Osteocyte (in vitro differentiated cells): ENCODE data around the gene ZNF674. TPM values are rescaled to one million over a fixed set of nuclear protein-coding genes. Genes with fewer than 3 reads are reported as not detected.

ENCODE experiments used
- DNase-seq: peaks from one replicate; pipeline ENCODE4 v3.0.0; 2021; ENCODE audit warnings: mixed read lengths; ENCODE audit not compliant: unreplicated experiment; ENCODE audit errors: extremely low spot score
- H3K27ac Mint-ChIP-seq: one replicate; pipeline ENCODE4 v1.8.0; 2021; ENCODE audit warnings: mild to moderate bottlenecking, mixed read lengths; ENCODE audit not compliant: unreplicated experiment
- H3K27me3 Mint-ChIP-seq: one replicate; pipeline ENCODE4 v1.8.0; 2021; ENCODE audit warnings: mixed read lengths; ENCODE audit not compliant: unreplicated experiment
- H3K36me3 Mint-ChIP-seq: one replicate; pipeline ENCODE4 v1.8.0; 2021; ENCODE audit warnings: mixed read lengths; ENCODE audit not compliant: unreplicated experiment
- H3K4me1 Mint-ChIP-seq: one replicate; pipeline ENCODE4 v1.8.0; 2021; ENCODE audit warnings: mixed read lengths; ENCODE audit not compliant: unreplicated experiment
- H3K4me3 Mint-ChIP-seq: one replicate; pipeline ENCODE4 v1.8.0; 2021; ENCODE audit warnings: mild to moderate bottlenecking, moderate library complexity, mixed read lengths; ENCODE audit not compliant: unreplicated experiment
- H3K9me3 Mint-ChIP-seq: one replicate; pipeline ENCODE4 v1.8.0; 2021; ENCODE audit warnings: mixed read lengths; ENCODE audit not compliant: unreplicated experiment
- CTCF ChIP-seq: fragments of 200-600 bp; sonication (generic); IDR thresholded peaks from 2 replicates; pipeline ENCODE4 v1.5.0; 2021; ENCODE audit warnings: antibody characterized with exemption, mild to moderate bottlenecking, moderate library complexity
- total RNA-seq: library from RNA; stranded (reverse); gene quantifications from 2 replicates; pipeline ENCODE4 v1.2.1, GENCODE V29; 2021

ZNF674 gene
- total RNA-seq, 1 donor from 2014 or later = 8.8 TPM

- H3K4me3 Mint-ChIP-seq = peak overlapping the region; percentile 42
Observed at GRCh38 chrX:46587158-46587557, 41.9 kb upstream of the ZNF674 start.

DNA sequence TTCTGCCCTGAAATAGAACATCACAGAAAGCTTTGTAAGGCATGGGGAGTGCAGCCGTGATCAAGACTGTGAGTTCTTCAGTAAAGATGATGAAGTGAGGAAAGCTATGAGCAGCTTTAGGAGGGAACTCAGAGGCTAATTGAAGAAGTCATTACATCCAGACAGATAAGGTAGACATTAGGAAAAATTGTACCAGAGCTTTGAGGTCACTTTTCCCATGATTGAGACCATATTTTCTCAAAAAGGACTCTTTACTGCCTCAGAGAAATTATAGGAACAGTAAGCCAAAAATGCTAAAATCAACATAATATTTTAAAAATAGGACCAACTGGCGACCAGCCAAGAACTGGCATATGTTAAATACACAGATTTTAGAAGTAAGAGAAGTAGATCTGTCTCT is 39.5 kb upstream of the ZNF674 start:
- H3K9me3 Mint-ChIP-seq = no peaks in the 10 kb centered on the region
- H3K27me3 Mint-ChIP-seq = no peaks in the 10 kb centered on the region
- H3K36me3 Mint-ChIP-seq = no peaks in the 10 kb centered on the region
- peaks cover 76% of the 10 kb centered on the region for H3K4me1 Mint-ChIP-seq
- no peak for DNase-seq
- H3K4me3 Mint-ChIP-seq = no peak overlapping the region
- peak overlapping the region; percentile 84 for H3K27ac Mint-ChIP-seq
- TF ChIP-seq CTCF = no peak

More at GRCh38 chrX:46587158-46587557, 41.9 kb upstream of the ZNF674 start:
- no peaks in the 10 kb centered on the region for H3K27me3 Mint-ChIP-seq
- peak overlapping the region; percentile 74 for H3K27ac Mint-ChIP-seq
- DNase-seq = no peak
- peaks cover 2% of the 10 kb centered on the region for H3K36me3 Mint-ChIP-seq
- TF ChIP-seq CTCF = no peak
- no peaks in the 10 kb centered on the region for H3K9me3 Mint-ChIP-seq
- H3K4me1 Mint-ChIP-seq = peaks cover 70% of the 10 kb centered on the region

DNA sequence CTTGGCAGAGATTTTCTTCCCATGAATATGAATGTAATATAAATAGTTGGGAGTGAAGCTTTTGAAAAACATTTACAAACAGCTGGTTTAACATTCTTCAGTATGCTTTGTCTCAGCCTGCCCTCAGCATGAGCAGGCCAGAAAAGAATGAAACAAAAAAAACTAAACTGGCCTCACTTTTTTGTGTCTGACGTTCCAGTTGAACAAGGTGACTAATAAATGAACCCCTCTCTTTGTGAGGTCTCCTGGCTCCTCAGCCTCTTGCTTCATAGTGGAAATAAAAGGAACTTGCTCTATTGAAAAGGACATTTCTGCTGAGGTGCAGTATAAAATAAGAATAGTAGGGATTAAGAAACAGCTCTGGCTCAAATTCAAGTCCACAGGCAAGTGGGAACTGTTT is 37.7 kb upstream of the ZNF674 start:
- Mint-ChIP-seq H3K27ac (peak overlapping the region; percentile 84), H3K27me3 (no peaks in the 10 kb centered on the region), H3K36me3 (no peaks in the 10 kb centered on the region), H3K9me3 (no peaks in the 10 kb centered on the region), H3K4me3 (no peak overlapping the region), H3K4me1 (peaks cover 60% of the 10 kb centered on the region)
- no peak for DNase-seq
- no peak for TF ChIP-seq CTCF

- Mint-ChIP-seq H3K9me3 (no peaks in the 10 kb centered on the region), H3K36me3 (no peaks in the 10 kb centered on the region), H3K27me3 (no peaks in the 10 kb centered on the region), H3K4me1 (peaks cover 58% of the 10 kb centered on the region), H3K27ac (peak overlapping the region; percentile 84), H3K4me3 (no peak overlapping the region)
- no peak for DNase-seq
- TF ChIP-seq CTCF = no peak
Observed at GRCh38 chrX:46582325-46582724, 37.1 kb upstream of the ZNF674 start.

- Mint-ChIP-seq H3K9me3 (no peaks in the 10 kb centered on the region), H3K27me3 (no peaks in the 10 kb centered on the region), H3K36me3 (no peaks in the 10 kb centered on the region), H3K4me3 (peak overlapping the region; percentile 23), H3K4me1 (peaks cover 59% of the 10 kb centered on the region), H3K27ac (no peak overlapping the region)
- DNase-seq = no peak
- TF ChIP-seq CTCF = no peak
Observed at GRCh38 chrX:46580613-46581012, 35.4 kb upstream of the ZNF674 start.
